GM21786 (cell line): ENCODE results near the gene HDAC8.
"Not testable (repeated sequence)": the region's sequence is repeated elsewhere in the genome, so short reads cannot be mapped to it uniquely, and the experiment has no call there.

Source experiments
- ATAC-seq: cut with Tn5 transposase; IDR thresholded peaks from one replicate; pipeline ENCODE4 v1.9.1; 2021; ENCODE audit not compliant: unreplicated experiment

Gene HDAC8

DNA sequence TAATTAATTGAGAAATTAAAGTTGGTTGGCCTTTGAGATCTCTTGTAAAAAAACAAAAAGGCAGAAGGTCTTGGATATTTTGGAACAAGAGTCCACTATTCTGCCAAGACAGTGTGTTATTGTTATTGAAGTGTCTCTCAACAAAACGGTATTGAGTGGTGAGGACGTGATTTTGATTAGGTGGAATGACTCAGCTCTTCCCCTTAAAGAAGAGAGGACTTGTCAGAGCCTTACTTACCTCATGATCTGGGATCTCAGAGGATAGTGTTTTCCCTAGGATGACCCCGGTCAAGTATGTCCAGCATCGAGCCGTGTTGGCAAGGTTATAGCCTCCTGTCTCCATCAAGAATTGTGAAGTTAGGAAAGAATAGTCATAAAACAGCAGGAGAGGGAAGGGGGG, 110.9 kb downstream of the HDAC8 start:
- no peak for ATAC-seq

GRCh38 chrX:72461288-72461687, 111.4 kb downstream of the HDAC8 start:
- ATAC-seq = no peak

GRCh38 chrX:72460715-72461114, 111.9 kb downstream of the HDAC8 start:
- no peak for ATAC-seq

DNA sequence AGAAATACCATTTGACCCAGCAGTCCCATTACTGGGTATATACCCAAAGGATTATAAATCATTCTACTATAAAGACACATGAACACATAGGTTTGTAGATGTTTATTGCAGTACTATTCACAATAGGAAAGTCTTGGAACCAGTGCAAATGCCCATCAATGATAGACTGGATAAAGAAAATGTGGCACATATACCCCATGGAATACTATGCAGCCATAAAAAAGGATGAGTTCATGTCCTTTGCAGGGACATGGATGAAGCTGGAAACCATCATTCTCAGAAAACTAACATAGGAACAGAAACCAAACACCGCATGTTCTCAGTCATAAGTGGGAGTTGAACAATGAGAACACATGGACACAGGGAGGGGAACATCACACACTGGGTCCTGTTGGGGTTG, 123.6 kb downstream of the HDAC8 start:
- not testable (repeated sequence) for ATAC-seq

GRCh38 chrX:72440764-72441163, 131.9 kb downstream of the HDAC8 start:
- not testable (repeated sequence) for ATAC-seq

DNA sequence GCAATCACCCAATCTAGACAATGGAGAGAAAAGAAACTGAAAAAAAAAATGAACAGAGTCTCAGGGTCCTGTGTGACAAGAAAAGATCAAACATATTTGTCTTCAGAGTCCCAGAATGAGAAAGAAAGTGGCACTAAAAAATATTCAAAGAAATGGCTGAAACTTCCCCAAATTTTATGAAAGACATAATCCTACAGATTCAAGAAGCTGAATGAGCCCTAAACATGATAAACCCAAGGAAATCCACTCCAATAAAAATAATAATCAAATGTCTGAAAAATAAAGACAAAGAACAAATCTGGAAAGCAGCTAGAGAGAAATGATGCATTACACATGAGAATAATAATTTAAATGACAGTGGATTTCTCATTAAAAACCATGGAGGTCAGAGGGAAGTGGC, 136.6 kb downstream of the HDAC8 start:
- ATAC-seq = no peak

DNA sequence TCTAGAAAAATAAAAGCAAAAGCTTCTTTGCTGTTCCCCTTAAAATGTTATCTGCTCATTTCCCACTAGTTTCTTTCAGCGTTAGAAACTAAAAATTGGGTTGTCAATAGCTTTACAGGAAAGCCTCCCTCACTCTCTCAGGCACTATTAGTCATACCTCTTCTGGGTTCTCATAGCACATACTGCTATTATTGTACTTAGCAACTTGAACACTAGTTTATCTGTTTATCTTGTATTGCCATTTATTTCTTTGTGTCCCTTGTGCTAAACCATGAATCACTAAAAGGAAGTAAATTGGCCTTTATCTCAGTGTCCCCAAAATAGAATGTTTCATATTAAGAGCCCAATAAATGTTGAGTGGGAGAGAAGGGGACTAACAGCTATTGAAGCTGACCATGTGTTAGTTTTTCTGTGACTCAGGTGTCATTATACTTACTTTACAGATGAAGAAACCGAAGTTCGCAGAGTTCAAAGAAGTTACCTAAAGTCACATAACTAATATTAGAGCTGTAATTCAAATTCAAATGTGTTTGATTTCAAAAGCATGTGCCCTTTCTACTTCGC, 142.2 kb downstream of the HDAC8 start:
- ATAC-seq = no peak

DNA sequence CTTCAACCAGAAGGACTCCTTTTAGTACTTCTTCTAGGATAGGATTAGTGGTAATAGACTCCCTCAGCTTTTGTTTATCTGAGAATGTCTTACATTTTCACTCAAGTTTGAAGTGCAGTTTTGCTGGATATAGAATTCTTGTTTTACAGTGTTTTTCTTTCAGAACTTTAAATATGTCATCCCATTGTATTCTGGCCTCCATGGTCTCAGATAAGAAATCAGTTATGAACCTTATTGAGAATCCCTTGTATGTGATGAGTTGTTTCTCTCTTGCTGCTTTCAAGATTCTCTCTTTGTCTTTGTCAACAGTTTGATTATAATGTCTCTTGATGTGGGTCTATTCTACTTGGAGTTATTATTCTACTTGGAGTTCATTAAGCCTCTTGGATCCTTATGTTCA, 150.8 kb downstream of the HDAC8 start:
- ATAC-seq = no peak

DNA sequence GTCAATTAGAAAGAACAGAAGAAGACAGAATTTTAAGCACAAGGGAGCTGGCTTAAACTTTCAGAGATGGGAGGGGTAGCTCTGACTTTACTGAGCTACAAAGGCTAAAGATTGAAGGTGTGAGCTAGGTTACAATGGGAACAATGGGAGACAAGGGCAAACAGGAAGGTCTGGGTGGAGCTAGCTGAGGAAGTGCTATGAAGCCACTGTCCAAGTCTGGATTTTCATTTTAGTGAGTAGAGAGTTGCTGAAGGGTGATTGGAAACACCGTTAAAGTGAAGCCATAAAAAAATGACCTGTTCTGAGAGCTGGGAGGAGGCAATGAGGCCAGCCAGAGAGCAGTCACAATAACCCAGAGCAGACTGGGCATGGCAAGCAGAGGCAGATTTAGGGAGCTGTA, 162.7 kb downstream of the HDAC8 start:
- ATAC-seq = no peak

- ATAC-seq = no peak
These were observed 163.8 kb downstream of the HDAC8 start for GRCh38 chrX:72408885-72409284.

DNA sequence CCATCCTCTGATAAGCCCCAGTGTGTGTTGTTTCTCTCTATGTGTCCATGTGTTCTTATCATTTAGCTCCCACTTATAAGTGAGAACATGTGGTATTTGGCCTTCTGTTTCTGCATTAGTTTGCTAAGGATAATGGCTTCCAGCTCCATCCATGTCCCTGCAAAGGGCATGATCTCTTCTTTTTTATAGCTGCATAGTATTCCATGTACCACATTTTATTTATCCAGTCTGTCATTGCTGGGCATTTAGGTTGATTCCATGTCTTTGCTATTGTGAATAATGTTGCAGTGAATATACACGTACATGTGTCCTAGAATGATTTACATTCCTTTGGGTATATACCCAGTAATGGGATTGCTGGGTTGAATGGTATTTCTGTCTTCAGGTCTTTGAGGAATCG, 167.5 kb downstream of the HDAC8 start:
- ATAC-seq = not testable (repeated sequence)

DNA sequence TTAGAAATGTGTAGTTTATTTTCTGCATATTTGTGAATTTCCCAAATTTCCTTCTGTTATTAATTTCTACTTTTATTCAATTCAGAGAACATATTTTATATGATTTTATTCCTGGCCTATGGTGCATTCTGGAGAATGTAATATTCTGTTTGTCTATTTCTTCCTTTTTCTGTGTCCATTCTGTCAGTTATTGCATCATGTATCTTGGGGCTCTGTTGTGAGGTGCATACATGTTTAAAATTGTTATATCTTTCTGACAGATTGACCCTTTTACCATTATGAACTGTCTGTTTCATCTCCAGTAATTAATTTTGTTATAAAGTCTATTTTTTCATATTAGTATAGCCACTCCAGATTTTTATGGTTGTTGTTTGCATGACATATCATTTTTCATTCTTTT, 170.0 kb downstream of the HDAC8 start:
- ATAC-seq = no peak

- no peak for ATAC-seq
These were observed 172.8 kb downstream of the HDAC8 start for GRCh38 chrX:72399816-72400215.

DNA sequence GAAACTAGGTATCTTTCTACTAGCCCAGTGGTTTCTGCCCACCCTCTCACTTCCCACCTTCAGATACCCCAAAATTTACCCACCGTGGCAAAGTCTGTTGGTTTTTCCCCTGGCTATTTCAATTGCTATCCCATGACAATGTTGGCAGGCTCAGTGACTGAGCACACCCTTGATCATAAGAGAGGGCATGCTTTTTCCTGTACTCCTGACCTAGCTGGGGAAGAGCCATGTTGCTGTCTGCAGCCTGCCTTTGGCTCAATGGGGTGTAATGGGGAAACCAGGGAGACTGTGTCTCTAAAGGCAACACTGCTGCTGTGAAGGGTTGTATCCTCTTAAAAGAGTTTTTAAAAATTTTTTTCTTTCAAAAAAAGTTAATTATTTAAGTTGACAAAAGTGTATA, 176.5 kb downstream of the HDAC8 start:
- ATAC-seq = no peak

GRCh38 chrX:72395237-72395636, 177.4 kb downstream of the HDAC8 start:
- ATAC-seq = no peak

GRCh38 chrX:72394518-72395170, 178.0 kb downstream of the HDAC8 start:
- ATAC-seq = no peak

- ATAC-seq = no peak
These were observed 178.7 kb downstream of the HDAC8 start for GRCh38 chrX:72393836-72394517.

DNA sequence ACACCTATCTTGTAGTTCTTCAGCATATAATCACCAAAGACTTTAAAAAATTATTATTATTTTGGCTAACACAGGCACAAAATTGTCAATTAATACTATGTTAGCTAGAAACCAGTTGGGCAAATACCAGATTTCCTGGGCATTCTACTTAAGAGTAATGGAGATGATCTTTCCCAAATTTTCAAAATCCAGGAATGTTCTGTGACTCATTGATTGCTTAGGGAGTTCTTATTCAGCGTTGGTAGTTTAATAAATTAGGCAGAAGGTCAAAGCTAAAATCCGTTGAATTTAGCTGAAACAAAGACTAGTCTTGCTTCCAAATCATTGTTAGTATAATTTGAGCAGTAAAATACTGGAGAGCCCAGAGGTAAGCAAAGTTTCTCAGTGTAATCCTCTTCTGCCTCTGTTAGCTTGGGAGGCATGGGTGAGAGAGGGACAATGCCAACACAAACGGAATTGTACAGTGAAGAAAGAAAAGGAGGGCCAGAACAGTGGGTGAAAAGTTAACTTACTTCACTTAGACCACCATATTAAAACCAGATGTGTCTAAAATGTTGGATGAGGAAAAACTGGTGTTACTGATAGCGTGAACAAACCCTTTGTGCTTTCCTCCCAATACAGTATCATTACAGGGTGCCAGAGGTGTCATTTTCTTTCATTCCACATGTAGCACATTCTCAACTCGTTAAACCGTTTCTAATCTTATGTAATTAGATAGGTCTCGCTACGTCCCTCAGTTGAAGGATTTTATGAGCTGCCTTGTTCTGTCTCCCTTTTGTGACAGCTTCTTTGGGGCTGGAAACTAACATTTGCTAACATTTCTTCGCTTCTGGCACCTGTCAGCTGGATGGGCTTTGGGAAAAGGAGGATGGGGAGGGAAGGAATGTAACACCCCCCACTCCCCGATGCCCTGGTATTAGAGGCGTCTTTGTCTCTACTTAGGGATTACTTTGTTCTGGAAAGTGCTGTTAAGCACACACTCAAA, 179.5 kb downstream of the HDAC8 start:
- ATAC-seq = no peak

- no peak for ATAC-seq
These were observed 180.6 kb downstream of the HDAC8 start for GRCh38 chrX:72392042-72392441.

DNA sequence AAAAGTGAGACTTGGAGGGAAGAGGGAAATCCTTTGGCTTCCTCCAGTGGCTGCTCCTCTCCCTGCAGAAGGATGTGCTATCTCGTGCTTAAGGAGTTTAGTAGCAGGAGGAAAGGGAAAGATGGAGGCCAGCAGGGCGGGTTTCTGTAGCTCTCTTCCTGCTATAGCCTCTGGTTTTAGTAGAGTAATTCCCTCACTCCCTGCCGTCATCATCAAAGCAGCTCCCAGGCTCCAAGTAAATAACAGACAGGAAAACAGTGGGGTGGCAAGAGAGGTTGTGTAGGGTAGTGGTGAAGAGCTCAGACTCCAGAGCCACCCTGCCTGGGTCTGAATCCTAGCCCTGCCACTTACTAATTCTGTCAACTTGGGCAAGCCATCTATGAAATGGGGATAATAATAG, 185.4 kb downstream of the HDAC8 start:
- ATAC-seq = no peak

DNA sequence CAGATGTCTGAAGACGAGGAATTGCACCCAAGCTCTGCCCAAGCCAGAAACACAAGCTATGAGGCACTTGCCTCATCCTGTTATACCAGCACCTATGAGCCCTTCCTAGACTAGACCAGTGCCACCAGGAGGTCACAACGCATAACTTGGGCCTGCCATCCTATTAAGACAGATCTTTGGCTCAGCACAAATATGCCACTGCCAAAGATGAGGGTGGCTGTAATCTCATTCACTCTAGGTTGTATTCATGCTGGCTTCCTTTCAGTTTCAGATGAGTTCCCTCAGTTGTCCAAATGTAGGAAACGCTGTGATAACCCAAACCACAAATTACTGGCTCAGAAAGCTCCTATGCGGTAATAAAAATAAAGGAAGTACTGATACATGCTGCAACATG, 190.4 kb downstream of the HDAC8 start:
- no peak for ATAC-seq
